Lower leg skin (tissue), 4 donors: Measurements from ENCODE around the gene DHRS7B. TPM values are rescaled to one million over a fixed set of nuclear protein-coding genes. Genes with fewer than 3 reads are reported as not detected.

ENCODE experiments used
- DNase-seq, 2 donors: peaks; one replicate each; pipeline ENCODE4 v3.0.0-alpha.2; 2019; ENCODE audit warnings: low spot score in 2 of 2
- H3K4me3 ChIP-seq: fragments of 200-600 bp; sonication (generic); 2 replicates; pipeline ENCODE4 v1.5.1; 2017; ENCODE audit warnings: mild to moderate bottlenecking, low read depth; ENCODE audit not compliant: poor library complexity, severe bottlenecking
- POLR2A ChIP-seq, 2 donors: fragments of 450-650 bp; IDR thresholded peaks; one replicate each; pipeline ENCODE4 v1.6.1; 2016 to 2017; ENCODE audit warnings: antibody characterized with exemption in 2 of 2, mild to moderate bottlenecking in 1 of 2, moderate library complexity in 1 of 2
- WGBS, 2 donors: methylation state at CpG; one replicate each; pipeline ENCODE4 v1.1.5; 2018; 5-methylcytosine and 5-hydroxymethylcytosine counted together
- intact Hi-C: fragments of 100-400 bp; cut with DNase I; formaldehyde crosslinking; loops from one replicate; pipeline ENCODE4 v1.15.0; 2023; ENCODE audit warnings: low total_unique reads
- total RNA-seq, 4 donors: library from RNA; depleted of rRNA; stranded (reverse); fragments of >200 nt; gene quantifications; one replicate each; pipeline ENCODE4 v1.1.0, GENCODE V29; 2016
- TF ChIP-seq, protein P1 (sequence below), 3 donors: fragments of 450-650 bp; IDR thresholded peaks; one replicate each; pipeline ENCODE4 v1.5.1; 2016; ENCODE audit warnings: antibody characterized with exemption in 3 of 3, mild to moderate bottlenecking in 3 of 3, moderate library complexity in 2 of 3

The DHRS7B gene
- total RNA-seq, 4 donors from 2014 or later: 35.2 to 59.4 (median 39.6) TPM

DNA sequence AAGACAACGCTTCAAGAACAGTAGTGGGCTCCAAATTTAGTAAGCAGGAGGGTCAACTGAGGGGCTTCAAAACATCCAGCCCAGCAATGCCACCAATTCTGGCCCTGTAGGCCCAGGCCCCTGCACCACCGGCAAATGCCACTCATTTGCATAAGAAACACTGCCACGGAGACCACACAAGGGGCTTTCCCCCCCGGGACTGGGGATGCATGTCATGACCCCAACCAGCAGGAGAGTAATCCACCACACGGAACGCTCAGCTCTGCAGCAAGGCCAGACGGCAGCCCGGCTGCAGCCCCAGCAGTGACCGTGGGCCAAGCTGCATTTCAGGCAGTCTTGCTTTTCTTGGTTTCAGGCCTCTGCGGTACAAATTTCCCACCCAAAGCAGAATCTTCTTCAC, 73.1 kb downstream of the DHRS7B start:
- DNase-seq: no peak
- no peak overlapping the region for H3K4me3 ChIP-seq
- 78 to 82% methylated on average over 10 of the region's 10 CpGs for WGBS, 2 donors
- intact Hi-C loops: no loop called here
- TF ChIP-seq, protein P1, sequence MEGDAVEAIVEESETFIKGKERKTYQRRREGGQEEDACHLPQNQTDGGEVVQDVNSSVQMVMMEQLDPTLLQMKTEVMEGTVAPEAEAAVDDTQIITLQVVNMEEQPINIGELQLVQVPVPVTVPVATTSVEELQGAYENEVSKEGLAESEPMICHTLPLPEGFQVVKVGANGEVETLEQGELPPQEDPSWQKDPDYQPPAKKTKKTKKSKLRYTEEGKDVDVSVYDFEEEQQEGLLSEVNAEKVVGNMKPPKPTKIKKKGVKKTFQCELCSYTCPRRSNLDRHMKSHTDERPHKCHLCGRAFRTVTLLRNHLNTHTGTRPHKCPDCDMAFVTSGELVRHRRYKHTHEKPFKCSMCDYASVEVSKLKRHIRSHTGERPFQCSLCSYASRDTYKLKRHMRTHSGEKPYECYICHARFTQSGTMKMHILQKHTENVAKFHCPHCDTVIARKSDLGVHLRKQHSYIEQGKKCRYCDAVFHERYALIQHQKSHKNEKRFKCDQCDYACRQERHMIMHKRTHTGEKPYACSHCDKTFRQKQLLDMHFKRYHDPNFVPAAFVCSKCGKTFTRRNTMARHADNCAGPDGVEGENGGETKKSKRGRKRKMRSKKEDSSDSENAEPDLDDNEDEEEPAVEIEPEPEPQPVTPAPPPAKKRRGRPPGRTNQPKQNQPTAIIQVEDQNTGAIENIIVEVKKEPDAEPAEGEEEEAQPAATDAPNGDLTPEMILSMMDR (IDR thresholded peaks at IDR 0.05): no peak
- no peak for TF ChIP-seq POLR2A (IDR thresholded peaks at IDR 0.05)

DNA sequence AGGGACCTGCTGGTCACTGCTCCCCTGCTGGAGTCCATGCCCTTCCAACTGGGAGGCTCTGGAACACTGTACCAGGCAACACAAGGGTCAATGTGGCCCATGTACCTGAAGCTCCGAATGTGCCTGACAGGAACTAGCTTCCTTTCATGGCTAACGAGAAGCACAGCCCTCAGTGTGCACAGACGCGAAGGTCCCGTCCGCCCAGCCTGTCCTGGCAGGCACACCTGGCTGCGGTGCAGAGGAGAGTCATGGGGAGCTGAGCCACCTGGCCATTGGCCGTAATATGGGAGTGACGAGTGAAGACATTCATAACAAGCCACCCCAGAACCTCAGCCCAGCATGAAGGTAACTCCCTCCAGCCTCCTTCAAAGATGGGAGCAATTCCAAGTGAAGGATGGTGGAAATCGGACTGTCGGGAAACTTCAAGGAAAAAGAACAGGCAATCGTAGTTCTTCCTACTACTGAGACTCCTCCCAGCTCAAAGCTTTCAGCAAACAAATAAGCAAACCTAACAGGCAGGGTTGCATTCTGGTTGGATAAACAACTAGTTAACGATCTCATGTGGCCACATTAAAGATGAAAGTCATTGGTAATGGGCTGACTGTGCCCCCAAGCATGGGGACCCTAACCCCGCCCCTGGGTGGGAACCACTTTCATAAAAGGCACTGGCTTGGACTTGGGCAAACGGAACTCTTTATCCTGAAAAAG, 74.0 kb downstream of the DHRS7B start:
- peak in 1 of 2 donors; percentile 85 for DNase-seq
- intact Hi-C loops: no loop called here
- WGBS, 2 donors: 33 to 36% methylated on average over 15 of the region's 15 CpGs

DNA sequence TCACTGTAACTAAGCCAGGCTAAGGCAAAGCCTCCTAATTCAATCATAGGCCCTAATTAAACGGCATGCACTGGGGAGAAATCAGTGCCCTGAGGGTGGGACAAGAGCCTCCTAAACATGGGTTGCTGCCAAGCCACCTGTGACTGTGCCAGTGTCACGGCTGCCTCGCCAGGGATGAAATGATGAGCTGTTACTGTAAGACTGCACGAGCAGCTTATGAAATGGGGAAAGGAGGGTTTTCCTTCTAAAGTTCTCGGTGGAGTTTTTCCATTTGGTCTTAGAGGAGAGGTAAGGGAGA, 74.5 kb downstream of the DHRS7B start:
- intact Hi-C loops: no loop called here
- no peak overlapping the region for H3K4me3 ChIP-seq
- TF ChIP-seq, protein P1 (IDR thresholded peaks at IDR 0.05): no peak
- no peak for TF ChIP-seq POLR2A (IDR thresholded peaks at IDR 0.05)
- WGBS, 2 donors: 19% methylated on average over 5 of the region's 5 CpGs
- no peak for DNase-seq

More for the DNA sequence above, 74.0 kb downstream of the DHRS7B start:
- no peak overlapping the region for H3K4me3 ChIP-seq
- TF ChIP-seq, protein P1 (IDR thresholded peaks at IDR 0.05): no peak
- no peak for TF ChIP-seq POLR2A (IDR thresholded peaks at IDR 0.05)

DNA sequence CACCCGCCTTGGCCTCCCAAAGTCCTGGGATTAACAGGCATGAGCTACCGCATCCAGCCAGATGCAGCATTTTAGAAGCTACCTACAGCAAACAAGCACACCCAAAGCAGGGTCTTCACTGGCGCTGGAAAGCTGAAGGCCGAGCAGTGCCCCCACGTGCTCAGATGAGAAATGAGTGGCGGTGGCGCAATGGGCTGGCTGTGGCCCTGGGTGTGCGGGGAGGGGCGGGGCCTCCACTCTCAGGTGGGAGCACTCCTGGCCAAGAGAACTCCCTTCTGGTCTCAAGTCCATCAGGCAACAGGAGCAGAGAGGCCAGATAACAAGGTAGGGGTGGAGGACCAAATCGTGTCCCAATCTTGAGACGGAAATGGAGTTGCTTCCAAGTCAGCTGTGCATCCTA, 75.1 kb downstream of the DHRS7B start:
- no peak for DNase-seq
- no peak overlapping the region for H3K4me3 ChIP-seq
- TF ChIP-seq POLR2A (IDR thresholded peaks at IDR 0.05): no peak
- TF ChIP-seq, protein P1 (IDR thresholded peaks at IDR 0.05): no peak
- WGBS, 2 donors: 86% methylated on average over 11 of the region's 11 CpGs
- intact Hi-C loops: no loop called here

DNA sequence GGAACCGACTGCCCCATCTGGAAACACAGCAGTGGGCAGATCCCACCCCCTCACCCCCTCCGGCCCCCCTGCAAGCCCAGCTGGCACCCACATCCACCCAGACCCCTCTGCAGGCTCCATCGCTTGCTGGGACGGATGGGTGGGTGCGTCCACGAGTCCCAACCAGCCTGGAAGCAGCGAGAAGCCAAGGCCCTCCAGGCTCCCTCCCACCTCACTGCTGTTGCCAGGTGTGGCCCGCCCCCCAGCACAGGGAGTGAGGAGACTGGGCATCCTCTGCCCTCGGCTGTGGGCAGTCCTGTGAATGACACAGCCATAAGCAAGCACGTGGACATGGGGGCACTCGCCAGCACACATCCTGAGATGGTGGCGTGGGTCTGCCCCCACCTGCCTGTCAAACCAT, 75.7 kb downstream of the DHRS7B start:
- no peak for TF ChIP-seq POLR2A (IDR thresholded peaks at IDR 0.05)
- TF ChIP-seq, protein P1 (IDR thresholded peaks at IDR 0.05): no peak
- intact Hi-C loops: no loop called here
- no peak overlapping the region for H3K4me3 ChIP-seq
- DNase-seq: no peak
- WGBS, 2 donors: 59 to 81% methylated on average over 5 to 12 of the region's 12 CpGs

DNA sequence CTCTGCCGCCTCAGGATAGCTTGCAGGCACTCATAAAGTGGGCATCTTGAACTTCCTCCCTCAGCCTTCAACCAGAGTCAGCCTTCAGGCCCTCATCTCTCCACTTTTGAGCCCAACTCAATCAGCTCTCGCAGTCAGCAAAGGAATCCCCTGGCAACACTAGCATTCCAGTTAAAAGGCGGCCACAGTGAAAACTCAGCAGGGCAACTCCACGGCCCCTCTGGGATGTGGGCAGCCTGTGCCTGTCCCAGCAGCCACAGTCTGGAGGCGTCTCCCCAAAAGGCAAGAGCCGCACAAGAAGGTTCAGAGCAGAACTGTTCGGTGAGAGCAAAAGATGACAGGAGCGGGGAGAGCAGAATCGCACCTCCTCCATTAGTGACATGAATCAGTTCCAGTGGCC, 78.2 kb downstream of the DHRS7B start:
- intact Hi-C loops: no loop called here
- WGBS, 2 donors: 73 to 79% methylated on average over 3 to 9 of the region's 9 CpGs
- no peak for TF ChIP-seq POLR2A (IDR thresholded peaks at IDR 0.05)
- TF ChIP-seq, protein P1 (IDR thresholded peaks at IDR 0.05): no peak
- no peak for DNase-seq
- no peak overlapping the region for H3K4me3 ChIP-seq
